HG03139 (cell line): ENCODE measurements around the gene FAM131B.
"Not testable (repeated sequence)": the region's sequence is repeated elsewhere in the genome, so short reads cannot be mapped to it uniquely, and the experiment has no call there.

Experiments
- ATAC-seq: cut with Tn5 transposase; IDR thresholded peaks from one replicate; pipeline ENCODE4 v1.9.1; 2021; ENCODE audit not compliant: unreplicated experiment

Gene FAM131B

GRCh38 chr7:143395187-143396149 is 33.0 kb upstream of the FAM131B start:
- ATAC-seq: no peak

GRCh38 chr7:143394777-143395176 is 32.3 kb upstream of the FAM131B start:
- no peak for ATAC-seq

GRCh38 chr7:143394068-143394467 is 31.6 kb upstream of the FAM131B start:
- no peak for ATAC-seq

GRCh38 chr7:143393267-143394041 is 30.9 kb upstream of the FAM131B start:
- ATAC-seq: no peak

GRCh38 chr7:143392875-143393266 is 30.4 kb upstream of the FAM131B start:
- no peak for ATAC-seq

- ATAC-seq: not testable (repeated sequence)
Observed at GRCh38 chr7:143392427-143392826, 29.9 kb upstream of the FAM131B start.

GRCh38 chr7:143391462-143392404 is 29.2 kb upstream of the FAM131B start:
- ATAC-seq: no peak

GRCh38 chr7:143390773-143391317 is 28.3 kb upstream of the FAM131B start:
- no peak for ATAC-seq

- no peak for ATAC-seq
Observed at GRCh38 chr7:143390104-143390772, 27.7 kb upstream of the FAM131B start.

- no peak for ATAC-seq
Observed at GRCh38 chr7:143389316-143390103, 27.0 kb upstream of the FAM131B start.

- ATAC-seq: no peak
Observed at GRCh38 chr7:143388491-143389101, 26.1 kb upstream of the FAM131B start.

GRCh38 chr7:143388051-143388450 is 25.5 kb upstream of the FAM131B start:
- ATAC-seq: no peak

- ATAC-seq: no peak
Observed at GRCh38 chr7:143387156-143387975, 24.9 kb upstream of the FAM131B start.

- peak; percentile 43 for ATAC-seq
Observed at GRCh38 chr7:143385891-143386781, 23.6 kb upstream of the FAM131B start.

- no peak for ATAC-seq
Observed at GRCh38 chr7:143384661-143385631, 22.4 kb upstream of the FAM131B start.

GRCh38 chr7:143384148-143384547 is 21.6 kb upstream of the FAM131B start:
- ATAC-seq: no peak
